Neural cell (in vitro differentiated cells): ENCODE data around the gene MLLT10. TPM values are rescaled to one million over a fixed set of nuclear protein-coding genes. Genes with fewer than 3 reads are reported as not detected.

Source experiments
- H2AFZ ChIP-seq: fragments of 200-600, 300-800 bp; sonication (generic), shearing (Covaris generic); 2 replicates; pipeline ENCODE4 v1.6.0; 2014; ENCODE audit warnings: low read depth, mild to moderate bottlenecking, antibody characterized with exemption, low read length, moderate library complexity
- H3F3A ChIP-seq: fragments of 200-600 bp; shearing (Covaris generic); 2 replicates; pipeline ENCODE4 v1.6.1; 2016; ENCODE audit warnings: mild to moderate bottlenecking, moderate library complexity, mixed read lengths, antibody characterized with exemption, low read length; ENCODE audit not compliant: insufficient read depth, poor library complexity, severe bottlenecking
- H3K27ac ChIP-seq: fragments of 200-600, 300-800 bp; sonication (generic), shearing (Covaris generic); 2 replicates; pipeline ENCODE4 v1.5.1; 2014; ENCODE audit warnings: mild to moderate bottlenecking, low read length, moderate library complexity
- H3K27me3 ChIP-seq: fragments of 300-800, 200-600 bp; sonication (generic), shearing (Covaris generic); 2 replicates; pipeline ENCODE4 v1.6.0; 2014; ENCODE audit warnings: mild to moderate bottlenecking, low read depth, low read length, moderate library complexity; ENCODE audit not compliant: insufficient read depth
- H3K36me3 ChIP-seq: fragments of 300-800, 200-600 bp; sonication (generic), shearing (Covaris generic); 2 replicates; pipeline ENCODE4 v1.5.1; 2014; ENCODE audit warnings: mild to moderate bottlenecking, antibody characterized with exemption, low read length, moderate library complexity; ENCODE audit not compliant: insufficient read depth
- H3K4me2 ChIP-seq: fragments of 300-800, 200-600 bp; sonication (generic), shearing (Covaris generic); 2 replicates; pipeline ENCODE4 v1.6.0; 2014; ENCODE audit warnings: mild to moderate bottlenecking, low read length
- H3K4me3 ChIP-seq: fragments of 300-800, 200-600 bp; sonication (generic), shearing (Covaris generic); 2 replicates; pipeline ENCODE4 v1.5.1; 2014; ENCODE audit warnings: mild to moderate bottlenecking, low read length, moderate library complexity
- H3K79me2 ChIP-seq: fragments of 200-600 bp; shearing (Covaris generic); replicated peaks from 2 replicates; pipeline ENCODE4 v1.6.0; 2014; ENCODE audit warnings: mild to moderate bottlenecking, low read length, moderate library complexity; ENCODE audit not compliant: insufficient read depth
- H3K9ac ChIP-seq: fragments of 300-800, 200-600 bp; sonication (generic), shearing (Covaris generic); 2 replicates; pipeline ENCODE4 v1.6.1; 2016; ENCODE audit warnings: mild to moderate bottlenecking, low read length, mixed read lengths
- H3K9me2 ChIP-seq: fragments of 200-600 bp; shearing (Covaris generic); 2 replicates; pipeline ENCODE4 v1.6.1; 2016; ENCODE audit warnings: mild to moderate bottlenecking, low read length, mixed read lengths; ENCODE audit not compliant: insufficient read depth
- H3K9me3 ChIP-seq: fragments of 200-600, 300-800 bp; sonication (generic), shearing (Covaris generic); 2 replicates; pipeline ENCODE4 v1.6.1; 2016; ENCODE audit warnings: mild to moderate bottlenecking, mixed run types, low read length, moderate library complexity, mixed read lengths
- H4K20me1 ChIP-seq: fragments of 200-600 bp; shearing (Covaris generic); 2 replicates; pipeline ENCODE4 v1.6.1; 2016; ENCODE audit warnings: mild to moderate bottlenecking, mixed run types; ENCODE audit not compliant: insufficient read depth
- EP300 ChIP-seq: fragments of 450-650 bp; conservative IDR thresholded peaks from 2 replicates; pipeline ENCODE4 v1.6.1; 2014; ENCODE audit warnings: antibody characterized with exemption, mild to moderate bottlenecking, moderate library complexity; ENCODE audit not compliant: poor library complexity, severe bottlenecking
- EZH2 ChIP-seq: fragments of 200-600, 300-800 bp; shearing (Covaris generic), sonication (generic); IDR thresholded peaks from 2 replicates; pipeline ENCODE4 v1.6.1; 2014; ENCODE audit warnings: antibody characterized with exemption, low read length, borderline replicate concordance, mild to moderate bottlenecking; ENCODE audit not compliant: insufficient read depth, poor library complexity, severe bottlenecking
- MXI1 ChIP-seq: fragments of 450-650 bp; conservative IDR thresholded peaks from 2 replicates; pipeline ENCODE4 v1.6.1; 2014; ENCODE audit warnings: antibody characterized with exemption, mild to moderate bottlenecking; ENCODE audit not compliant: poor library complexity, severe bottlenecking
- POLR2AphosphoS5 ChIP-seq: IDR thresholded peaks from 2 replicates; pipeline ENCODE4 v1.6.1; 2012
- RAD21 ChIP-seq: fragments of 450-650 bp; conservative IDR thresholded peaks from 2 replicates; pipeline ENCODE4 v1.6.1; 2014; ENCODE audit warnings: antibody characterized with exemption, mild to moderate bottlenecking, moderate library complexity
- REST ChIP-seq: IDR thresholded peaks from 2 replicates; pipeline ENCODE4 v1.6.1; 2012; ENCODE audit warnings: borderline replicate concordance
- SMC3 ChIP-seq: fragments of 450-650 bp; conservative IDR thresholded peaks from 2 replicates; pipeline ENCODE4 v1.6.1; 2014; ENCODE audit warnings: antibody characterized with exemption, mild to moderate bottlenecking, moderate library complexity; ENCODE audit not compliant: poor library complexity
- TAF1 ChIP-seq: IDR thresholded peaks from 2 replicates; pipeline ENCODE4 v1.6.1; 2012; ENCODE audit warnings: low read depth
- polyA plus RNA-seq: library from polyadenylated mRNA; depleted of rRNA; stranded (reverse); fragments of >200 nt; gene quantifications from 2 replicates; pipeline ENCODE4 v1.2.3, GENCODE V29; 2014
- TF ChIP-seq, protein P1 (sequence below): fragments of 450-650 bp; IDR thresholded peaks from 2 replicates; pipeline ENCODE4 v1.5.1; 2014; ENCODE audit warnings: antibody characterized with exemption, mild to moderate bottlenecking, moderate library complexity; ENCODE audit not compliant: poor library complexity, severe bottlenecking

MLLT10 gene
- polyA plus RNA-seq, 1 donor from 2014 or later: 31.0 TPM

- no peaks in the 10 kb centered on the region for H3F3A ChIP-seq
- H3K27ac ChIP-seq: no peak overlapping the region
- no peak overlapping the region for H3K4me2 ChIP-seq
- H2AFZ ChIP-seq: no peak overlapping the region
- H3K27me3 ChIP-seq: no peaks in the 10 kb centered on the region
- H3K9me3 ChIP-seq: no peaks in the 10 kb centered on the region
- no peak for TF ChIP-seq MXI1
- TF ChIP-seq EZH2: no peak
- no peak for TF ChIP-seq POLR2AphosphoS5
- TF ChIP-seq RAD21: no peak
- no peak for TF ChIP-seq TAF1
- no peak for TF ChIP-seq REST
- TF ChIP-seq, protein P1, sequence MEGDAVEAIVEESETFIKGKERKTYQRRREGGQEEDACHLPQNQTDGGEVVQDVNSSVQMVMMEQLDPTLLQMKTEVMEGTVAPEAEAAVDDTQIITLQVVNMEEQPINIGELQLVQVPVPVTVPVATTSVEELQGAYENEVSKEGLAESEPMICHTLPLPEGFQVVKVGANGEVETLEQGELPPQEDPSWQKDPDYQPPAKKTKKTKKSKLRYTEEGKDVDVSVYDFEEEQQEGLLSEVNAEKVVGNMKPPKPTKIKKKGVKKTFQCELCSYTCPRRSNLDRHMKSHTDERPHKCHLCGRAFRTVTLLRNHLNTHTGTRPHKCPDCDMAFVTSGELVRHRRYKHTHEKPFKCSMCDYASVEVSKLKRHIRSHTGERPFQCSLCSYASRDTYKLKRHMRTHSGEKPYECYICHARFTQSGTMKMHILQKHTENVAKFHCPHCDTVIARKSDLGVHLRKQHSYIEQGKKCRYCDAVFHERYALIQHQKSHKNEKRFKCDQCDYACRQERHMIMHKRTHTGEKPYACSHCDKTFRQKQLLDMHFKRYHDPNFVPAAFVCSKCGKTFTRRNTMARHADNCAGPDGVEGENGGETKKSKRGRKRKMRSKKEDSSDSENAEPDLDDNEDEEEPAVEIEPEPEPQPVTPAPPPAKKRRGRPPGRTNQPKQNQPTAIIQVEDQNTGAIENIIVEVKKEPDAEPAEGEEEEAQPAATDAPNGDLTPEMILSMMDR: no peak
- TF ChIP-seq EP300: no peak
- no peak for TF ChIP-seq SMC3
- no peak overlapping the region for H3K4me3 ChIP-seq
- no peaks in the 10 kb centered on the region for H4K20me1 ChIP-seq
- no peaks in the 10 kb centered on the region for H3K9me2 ChIP-seq
- H3K36me3 ChIP-seq: no peaks in the 10 kb centered on the region
- peaks cover 17% of the 10 kb centered on the region for H3K79me2 ChIP-seq
- no peak overlapping the region for H3K9ac ChIP-seq
Measured at GRCh38 chr10:21705828-21706176, 171.8 kb downstream of the MLLT10 start.

- Histone ChIP-seq H4K20me1 (no peaks in the 10 kb centered on the region), H3K9me3 (no peaks in the 10 kb centered on the region), H3K9me2 (no peaks in the 10 kb centered on the region), H3F3A (no peaks in the 10 kb centered on the region), H3K27me3 (no peaks in the 10 kb centered on the region), H3K4me3 (no peak overlapping the region), H3K36me3 (no peaks in the 10 kb centered on the region), H3K4me2 (no peak overlapping the region), H2AFZ (no peak overlapping the region), H3K27ac (no peak overlapping the region), H3K79me2 (peaks cover 16% of the 10 kb centered on the region), H3K9ac (no peak overlapping the region)
- TF ChIP-seq REST: no peak
- no peak for TF ChIP-seq EZH2
- TF ChIP-seq, protein P1: no peak
- TF ChIP-seq TAF1: no peak
- no peak for TF ChIP-seq MXI1
- no peak for TF ChIP-seq SMC3
- TF ChIP-seq EP300: no peak
- no peak for TF ChIP-seq POLR2AphosphoS5
- TF ChIP-seq RAD21: no peak
Measured at GRCh38 chr10:21707498-21707897, 173.5 kb downstream of the MLLT10 start.
